Stimulated activated memory B cell treated with anti-CD40 and anti-IgM and Interleukin-4, amounts not matched to agents 10 μg/mL and 1 μg/mL and 100 μg/mL, for 72 hours (primary cell): ENCODE data around the gene GNAI1.

Experiments
- ATAC-seq: fragments of 150-1000 bp; cut with Tn5 transposase; 2 replicates; pipeline ENCODE4 v1.10.0; 2021
- H3K27ac Mint-ChIP-seq: one replicate; pipeline ENCODE4 v1.8.0; 2022; ENCODE audit warnings: mild to moderate bottlenecking, mixed read lengths
- H3K27me3 Mint-ChIP-seq: one replicate; pipeline ENCODE4 v1.8.0; 2022; ENCODE audit warnings: mixed read lengths
- H3K36me3 Mint-ChIP-seq: one replicate; pipeline ENCODE4 v1.8.0; 2022; ENCODE audit warnings: mixed read lengths
- H3K4me1 Mint-ChIP-seq: one replicate; pipeline ENCODE4 v1.8.0; 2022; ENCODE audit warnings: mixed read lengths
- H3K4me3 Mint-ChIP-seq: one replicate; pipeline ENCODE4 v1.8.0; 2022; ENCODE audit warnings: mild to moderate bottlenecking, moderate library complexity, mixed read lengths
- H3K9me3 Mint-ChIP-seq: one replicate; pipeline ENCODE4 v1.8.0; 2022; ENCODE audit warnings: mixed read lengths

The GNAI1 gene

DNA sequence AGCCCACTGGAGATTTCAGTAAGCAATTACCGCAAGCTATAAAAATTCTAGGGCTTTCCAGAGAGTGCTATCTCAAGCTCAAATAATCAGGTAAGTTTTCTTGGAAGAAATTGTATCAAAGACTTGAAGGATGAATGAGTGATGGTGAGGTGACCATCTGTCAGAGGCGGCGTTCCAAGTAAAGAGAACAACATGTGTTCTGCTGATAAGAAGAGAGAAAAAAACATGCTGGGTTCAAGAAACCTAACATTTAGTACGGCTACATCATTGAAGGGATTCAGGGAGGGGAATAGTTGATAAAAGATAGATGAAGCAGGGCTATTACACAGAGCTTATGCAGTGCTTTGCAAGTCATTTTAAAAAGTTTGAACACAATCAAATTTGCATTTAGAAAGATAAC, 100.7 kb downstream of the GNAI1 start:
- Mint-ChIP-seq H3K36me3 (no peaks in the 10 kb centered on the region), H3K27me3 (no peaks in the 10 kb centered on the region), H3K9me3 (peaks cover 3% of the 10 kb centered on the region), H3K4me1 (no peaks in the 10 kb centered on the region), H3K4me3 (no peak overlapping the region), H3K27ac (no peak overlapping the region)
- no peak for ATAC-seq

DNA sequence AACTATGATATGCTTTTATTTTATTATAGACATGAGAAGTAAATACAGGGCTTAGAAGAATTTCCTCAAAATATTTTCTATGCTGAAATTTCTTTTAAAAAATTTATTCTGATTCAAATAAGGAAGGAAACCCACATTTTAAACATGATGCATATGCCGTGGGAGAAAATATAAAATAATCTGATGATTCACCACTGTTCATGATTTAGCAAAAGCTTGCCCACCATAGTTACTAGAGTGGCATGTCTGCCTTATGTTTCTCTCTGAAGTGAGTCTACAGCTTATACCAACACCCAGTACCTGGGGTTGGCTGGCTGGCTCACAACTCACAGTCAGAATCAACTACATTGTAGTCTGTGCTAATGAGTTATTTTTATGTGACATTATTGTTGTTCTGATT, 102.0 kb downstream of the GNAI1 start:
- no peaks in the 10 kb centered on the region for H3K4me1 Mint-ChIP-seq
- H3K9me3 Mint-ChIP-seq = peaks cover 3% of the 10 kb centered on the region
- no peaks in the 10 kb centered on the region for H3K36me3 Mint-ChIP-seq
- H3K27me3 Mint-ChIP-seq = no peaks in the 10 kb centered on the region
- no peak for ATAC-seq
- H3K4me3 Mint-ChIP-seq = no peak overlapping the region
- no peak overlapping the region for H3K27ac Mint-ChIP-seq

DNA sequence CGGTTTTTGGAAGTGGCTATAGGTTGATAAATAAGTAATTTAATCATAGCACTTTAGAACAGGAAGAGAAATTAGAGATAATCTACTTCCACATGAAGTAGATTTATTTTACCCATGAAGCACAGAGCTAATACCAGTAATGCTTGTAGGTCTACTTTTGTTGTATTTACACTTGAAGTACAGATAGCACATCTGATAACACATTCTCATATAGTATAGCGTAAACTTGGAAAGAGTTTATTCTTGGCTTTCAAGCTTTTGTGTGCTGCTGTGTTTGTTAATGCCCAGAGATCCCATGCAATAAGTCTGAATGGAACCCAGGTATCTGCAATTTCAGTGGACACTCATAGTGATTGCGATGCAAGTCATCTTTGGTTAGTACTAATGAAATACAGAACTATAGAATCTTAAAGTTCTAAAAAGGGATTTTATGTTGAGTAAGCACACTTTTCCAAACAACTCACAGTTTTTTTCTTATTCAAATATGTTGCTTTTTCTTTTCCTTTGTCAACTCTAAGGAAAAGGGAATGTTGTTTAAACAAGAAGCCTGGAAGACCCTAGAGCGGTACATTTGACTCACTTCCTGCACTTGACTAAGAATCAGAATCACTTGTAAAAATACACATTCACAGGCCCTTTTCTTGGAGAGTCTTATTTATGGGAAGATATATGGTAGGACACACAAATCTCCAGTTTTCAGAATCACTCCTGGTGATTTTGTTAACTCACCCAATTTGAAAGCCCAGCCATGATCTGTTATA, 105.8 kb downstream of the GNAI1 start:
- ATAC-seq = no peak
- Mint-ChIP-seq H3K27ac (no peak overlapping the region), H3K9me3 (peaks cover 3% of the 10 kb centered on the region), H3K27me3 (no peaks in the 10 kb centered on the region), H3K4me3 (no peak overlapping the region), H3K4me1 (no peaks in the 10 kb centered on the region), H3K36me3 (no peaks in the 10 kb centered on the region)

GRCh38 chr7:80241671-80242070, 107.0 kb downstream of the GNAI1 start:
- Mint-ChIP-seq H3K36me3 (no peaks in the 10 kb centered on the region), H3K9me3 (peaks cover 3% of the 10 kb centered on the region), H3K27ac (no peak overlapping the region), H3K4me3 (no peak overlapping the region), H3K27me3 (no peaks in the 10 kb centered on the region), H3K4me1 (no peaks in the 10 kb centered on the region)
- no peak for ATAC-seq

GRCh38 chr7:80243425-80243824, 108.8 kb downstream of the GNAI1 start:
- H3K27ac Mint-ChIP-seq = no peak overlapping the region
- H3K36me3 Mint-ChIP-seq = no peaks in the 10 kb centered on the region
- H3K4me3 Mint-ChIP-seq = no peak overlapping the region
- H3K4me1 Mint-ChIP-seq = no peaks in the 10 kb centered on the region
- no peak for ATAC-seq
- no peaks in the 10 kb centered on the region for H3K9me3 Mint-ChIP-seq
- no peaks in the 10 kb centered on the region for H3K27me3 Mint-ChIP-seq

DNA sequence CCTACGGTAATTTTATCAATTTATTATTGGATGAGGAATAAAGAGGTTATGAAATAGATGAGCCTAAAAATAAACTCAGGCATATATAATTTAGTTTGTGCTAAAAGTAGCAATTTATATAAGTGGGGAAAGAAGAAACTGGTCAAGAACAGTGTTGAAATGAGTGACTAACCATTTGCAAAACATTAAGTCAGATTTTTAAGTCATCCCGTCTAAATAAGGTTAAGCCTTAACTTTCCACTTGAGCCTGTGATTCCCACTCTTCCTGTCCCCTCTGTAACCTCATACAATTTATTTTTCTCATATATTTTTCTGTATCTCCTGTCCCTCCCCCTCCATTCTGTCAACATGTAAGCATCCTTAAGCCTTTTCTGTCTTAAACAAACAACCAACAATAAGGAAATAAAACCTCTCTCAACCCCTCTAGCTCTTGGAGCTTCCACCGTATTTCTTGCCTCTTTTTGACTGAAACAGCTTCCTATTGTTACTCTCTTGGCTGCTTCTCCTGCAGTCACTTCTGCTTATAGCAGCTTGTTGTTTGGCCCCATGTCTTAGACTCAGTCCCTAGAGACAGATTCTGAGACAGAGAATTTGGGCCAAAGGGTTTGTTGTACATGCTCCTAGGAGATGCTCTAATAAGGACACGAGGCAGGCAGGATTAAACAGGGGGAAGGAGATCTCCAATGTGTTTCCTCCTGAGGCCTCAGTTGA, 109.7 kb downstream of the GNAI1 start:
- Mint-ChIP-seq H3K27ac (no peak overlapping the region), H3K4me1 (no peaks in the 10 kb centered on the region), H3K36me3 (no peaks in the 10 kb centered on the region), H3K4me3 (no peak overlapping the region), H3K9me3 (no peaks in the 10 kb centered on the region), H3K27me3 (no peaks in the 10 kb centered on the region)
- ATAC-seq = no peak

DNA sequence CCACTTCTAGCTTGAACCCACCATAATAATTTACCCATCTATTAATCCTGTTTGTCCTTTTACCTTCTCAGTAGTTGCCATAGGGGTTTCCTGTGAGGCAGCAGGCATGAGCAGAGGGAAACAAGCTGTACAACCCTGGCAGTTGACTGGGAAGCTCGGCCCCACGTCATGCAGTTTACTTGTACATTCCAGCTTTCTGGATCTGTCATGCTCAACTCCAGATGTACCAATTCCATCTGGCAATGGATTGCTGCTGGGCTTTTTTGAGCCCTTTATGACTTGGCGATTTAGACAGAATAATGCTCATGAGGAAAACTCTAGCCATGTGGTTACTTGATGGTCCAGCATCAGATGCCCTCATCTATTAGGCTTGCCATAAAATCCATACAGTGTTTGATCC, 112.5 kb downstream of the GNAI1 start:
- H3K9me3 Mint-ChIP-seq = no peaks in the 10 kb centered on the region
- no peaks in the 10 kb centered on the region for H3K27me3 Mint-ChIP-seq
- H3K4me1 Mint-ChIP-seq = no peaks in the 10 kb centered on the region
- no peaks in the 10 kb centered on the region for H3K36me3 Mint-ChIP-seq
- ATAC-seq = no peak
- H3K4me3 Mint-ChIP-seq = no peak overlapping the region
- no peak overlapping the region for H3K27ac Mint-ChIP-seq

GRCh38 chr7:80247891-80248290, 113.3 kb downstream of the GNAI1 start:
- Mint-ChIP-seq H3K27me3 (no peaks in the 10 kb centered on the region), H3K4me1 (no peaks in the 10 kb centered on the region), H3K36me3 (no peaks in the 10 kb centered on the region), H3K27ac (no peak overlapping the region), H3K9me3 (no peaks in the 10 kb centered on the region), H3K4me3 (no peak overlapping the region)
- ATAC-seq = no peak

DNA sequence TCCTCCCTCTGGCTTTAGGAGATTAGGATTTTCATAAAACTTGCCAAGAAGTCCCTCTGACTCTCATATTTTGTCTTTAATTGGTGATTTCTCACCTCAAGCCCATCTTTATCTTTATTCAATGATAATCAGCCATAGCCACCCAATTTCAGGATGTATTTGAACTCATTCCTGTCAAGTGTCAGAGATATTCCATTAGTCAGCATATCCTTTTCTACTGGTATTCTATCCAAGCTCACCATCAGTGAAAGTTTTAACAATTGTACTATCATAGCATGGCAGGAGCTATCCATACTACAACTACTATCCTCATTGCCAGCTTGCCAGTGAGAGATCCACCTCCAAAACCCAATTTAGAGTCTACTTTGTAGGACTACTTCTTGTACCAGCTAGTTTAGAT, 114.6 kb downstream of the GNAI1 start:
- ATAC-seq = no peak
- Mint-ChIP-seq H3K27me3 (no peaks in the 10 kb centered on the region), H3K36me3 (no peaks in the 10 kb centered on the region), H3K4me3 (no peak overlapping the region), H3K27ac (no peak overlapping the region), H3K4me1 (no peaks in the 10 kb centered on the region), H3K9me3 (peaks cover 4% of the 10 kb centered on the region)

DNA sequence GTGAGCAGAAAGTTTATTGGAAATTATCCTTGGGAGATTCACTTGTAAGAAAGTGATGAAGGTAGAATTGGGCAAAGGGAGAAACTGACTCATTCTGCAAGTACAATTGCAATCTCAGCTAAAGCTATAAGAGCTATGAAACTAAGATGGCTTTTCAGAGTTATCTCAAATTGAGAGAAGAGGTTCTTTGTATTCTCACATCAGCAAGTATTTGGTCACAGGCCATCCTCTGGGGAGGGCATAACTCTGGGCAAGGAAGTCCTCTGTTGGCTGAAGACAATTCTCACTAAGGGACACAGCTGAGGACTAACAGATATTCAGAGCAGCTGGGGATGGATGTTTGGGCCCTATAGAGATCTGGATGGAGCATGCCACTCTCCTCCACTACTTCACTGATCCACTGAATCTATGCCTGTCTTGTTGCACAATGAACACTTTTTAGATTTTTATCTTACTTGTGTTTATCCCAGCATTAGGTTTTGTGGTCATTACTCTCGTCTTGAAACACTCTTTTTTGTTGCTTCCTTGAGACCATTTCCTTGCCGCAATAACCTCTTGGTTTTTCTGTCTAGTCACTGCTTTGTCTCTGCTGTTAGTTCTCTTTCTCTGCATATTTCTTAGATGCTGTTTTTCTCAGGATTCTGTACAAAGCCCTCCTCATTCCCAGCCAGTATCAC, 115.1 kb downstream of the GNAI1 start:
- Mint-ChIP-seq H3K9me3 (peaks cover 4% of the 10 kb centered on the region), H3K4me1 (no peaks in the 10 kb centered on the region), H3K27me3 (no peaks in the 10 kb centered on the region), H3K27ac (no peak overlapping the region), H3K36me3 (no peaks in the 10 kb centered on the region), H3K4me3 (no peak overlapping the region)
- ATAC-seq = no peak

DNA sequence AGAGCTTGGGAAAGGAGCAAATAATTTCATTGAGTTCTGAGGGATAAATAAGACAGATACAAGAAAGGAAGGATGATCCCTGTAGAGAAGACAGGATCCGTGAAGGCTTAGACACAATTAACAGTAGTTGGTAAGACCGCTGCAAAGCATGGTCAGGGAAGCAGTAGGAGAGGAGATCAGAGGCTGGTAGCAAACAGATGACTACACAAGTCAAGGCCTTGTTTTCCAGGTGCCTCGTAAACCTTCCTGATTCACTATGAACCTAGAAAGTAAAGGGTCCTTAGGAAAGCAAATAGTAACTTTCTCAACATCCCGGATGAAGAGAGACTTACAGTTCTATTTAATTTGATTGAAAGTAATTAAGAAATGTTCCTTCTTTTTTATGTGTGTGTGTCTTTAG, 118.6 kb downstream of the GNAI1 start:
- Mint-ChIP-seq H3K9me3 (peaks cover 8% of the 10 kb centered on the region), H3K27ac (no peak overlapping the region), H3K4me1 (no peaks in the 10 kb centered on the region), H3K27me3 (no peaks in the 10 kb centered on the region), H3K36me3 (no peaks in the 10 kb centered on the region), H3K4me3 (no peak overlapping the region)
- no peak for ATAC-seq

- Mint-ChIP-seq H3K36me3 (no peaks in the 10 kb centered on the region), H3K27ac (no peak overlapping the region), H3K27me3 (no peaks in the 10 kb centered on the region), H3K4me3 (no peak overlapping the region), H3K4me1 (no peaks in the 10 kb centered on the region), H3K9me3 (peaks cover 8% of the 10 kb centered on the region)
- ATAC-seq = no peak
These were observed 119.0 kb downstream of the GNAI1 start for GRCh38 chr7:80253653-80254052.

GRCh38 chr7:80255656-80256055, 121.0 kb downstream of the GNAI1 start:
- Mint-ChIP-seq H3K36me3 (no peaks in the 10 kb centered on the region), H3K9me3 (peaks cover 8% of the 10 kb centered on the region), H3K27me3 (no peaks in the 10 kb centered on the region), H3K4me1 (no peaks in the 10 kb centered on the region), H3K4me3 (no peak overlapping the region), H3K27ac (no peak overlapping the region)
- ATAC-seq = no peak

- Mint-ChIP-seq H3K9me3 (peaks cover 8% of the 10 kb centered on the region), H3K27ac (no peak overlapping the region), H3K27me3 (no peaks in the 10 kb centered on the region), H3K4me1 (no peaks in the 10 kb centered on the region), H3K4me3 (no peak overlapping the region), H3K36me3 (no peaks in the 10 kb centered on the region)
- no peak for ATAC-seq
These were observed 123.1 kb downstream of the GNAI1 start for GRCh38 chr7:80257756-80258155.

DNA sequence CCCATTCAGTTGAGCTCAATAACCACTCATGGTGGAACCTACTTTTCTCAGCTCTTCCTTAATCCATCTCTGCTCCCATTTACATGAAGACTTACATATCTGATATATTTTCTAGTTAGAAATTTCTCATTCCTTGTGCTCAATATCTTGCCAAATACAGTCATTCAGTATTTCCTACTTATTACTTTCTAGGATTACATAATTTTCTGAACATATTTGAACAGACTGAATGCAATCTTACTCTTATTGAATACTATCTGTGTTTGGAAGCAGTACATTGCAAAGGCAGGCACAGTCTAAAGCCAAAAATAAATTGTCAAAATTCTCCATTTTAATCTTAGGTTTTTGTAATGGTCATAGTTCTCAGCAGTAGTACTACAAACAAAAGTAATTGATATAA, 126.0 kb downstream of the GNAI1 start:
- no peak for ATAC-seq
- H3K4me3 Mint-ChIP-seq = no peak overlapping the region
- no peak overlapping the region for H3K27ac Mint-ChIP-seq
- no peaks in the 10 kb centered on the region for H3K27me3 Mint-ChIP-seq
- peaks cover 3% of the 10 kb centered on the region for H3K9me3 Mint-ChIP-seq
- H3K36me3 Mint-ChIP-seq = no peaks in the 10 kb centered on the region
- H3K4me1 Mint-ChIP-seq = no peaks in the 10 kb centered on the region

DNA sequence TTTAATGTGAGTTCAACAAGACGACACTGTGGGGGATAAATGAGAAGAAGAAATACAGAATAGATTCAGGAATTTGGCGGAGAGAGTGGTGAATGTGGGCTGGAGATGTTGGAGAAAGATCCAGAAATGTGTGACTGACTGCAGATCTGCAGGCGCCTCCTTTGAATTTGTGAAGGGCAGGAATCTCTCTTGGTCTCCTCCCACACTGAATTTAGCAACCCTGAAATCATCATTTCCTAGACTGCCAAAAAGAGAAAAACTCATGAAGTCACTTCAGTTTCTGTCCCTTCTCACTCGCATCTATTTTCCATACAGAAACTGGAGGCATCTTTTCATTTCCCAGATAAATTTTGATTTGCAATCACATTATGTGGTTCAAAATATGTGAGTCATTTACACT, 128.7 kb downstream of the GNAI1 start:
- no peak for ATAC-seq
- H3K27me3 Mint-ChIP-seq = no peaks in the 10 kb centered on the region
- no peak overlapping the region for H3K27ac Mint-ChIP-seq
- H3K4me1 Mint-ChIP-seq = no peaks in the 10 kb centered on the region
- no peaks in the 10 kb centered on the region for H3K9me3 Mint-ChIP-seq
- no peaks in the 10 kb centered on the region for H3K36me3 Mint-ChIP-seq
- no peak overlapping the region for H3K4me3 Mint-ChIP-seq
